PC-3 (cell line): ENCODE measurements around the gene CHAT. TPM values are rescaled to one million over a fixed set of nuclear protein-coding genes. Genes with fewer than 3 reads are reported as not detected.

Experiments used
- ATAC-seq: fragments of 200-7000 bp; cut with Tn5 transposase; 2 replicates; pipeline ENCODE4 v1.9.1; 2020; ENCODE audit warnings: mild to moderate bottlenecking, moderate library complexity
- BruUV-seq: library from RNA; stranded (reverse); fragments of 400-500 nt; replicated peaks from 2 replicates; lab custom pipeline; 2021; lab: Mats Ljungman, UMichigan
- CTCF ChIA-PET: fragments of 300-600 bp; sonication (Branson Sonifier 250); formaldehyde crosslinking; loops from one replicate; lab custom pipeline; 2022; ENCODE audit warnings: antibody characterized with exemption; lab: Charles Lee
- POLR2A ChIA-PET: fragments of 300-600 bp; sonication (Branson Sonifier 250); formaldehyde crosslinking; loops from one replicate; lab custom pipeline; 2022; ENCODE audit warnings: antibody characterized with exemption; ENCODE audit not compliant: unreplicated experiment; lab: Charles Lee
- DNase-seq: peaks from one replicate; pipeline ENCODE4 v3.0.0-alpha.2; 2015
- H2AFZ ChIP-seq: fragments of 300-600 bp; sonication (generic); 2 replicates; pipeline ENCODE4 v1.6.0; 2016; ENCODE audit warnings: antibody characterized with exemption, low read length
- H3F3A ChIP-seq: fragments of 300-600 bp; sonication (generic); one replicate; pipeline ENCODE4 v1.6.0; 2017; ENCODE audit warnings: antibody characterized with exemption, low read length, control low read depth, mild to moderate bottlenecking; ENCODE audit not compliant: unreplicated experiment
- H3K27ac ChIP-seq: fragments of 300-600 bp; sonication (generic); 2 replicates; pipeline ENCODE4 v1.5.1; 2016; ENCODE audit warnings: mild to moderate bottlenecking, low read length
- H3K27me3 ChIP-seq: fragments of 300-600 bp; sonication (generic); 2 replicates; pipeline ENCODE4 v1.6.1; 2016; ENCODE audit warnings: low read length, mixed read lengths
- H3K36me3 ChIP-seq: fragments of 300-600 bp; sonication (generic); 2 replicates; pipeline ENCODE4 v1.6.1; 2016; ENCODE audit warnings: low read depth, mixed run types, low read length, mixed read lengths
- H3K4me1 ChIP-seq: fragments of 300-600 bp; sonication (generic); 2 replicates; pipeline ENCODE4 v1.5.1; 2016; ENCODE audit warnings: low read length; ENCODE audit not compliant: insufficient read depth
- H3K4me2 ChIP-seq: fragments of 300-600 bp; sonication (generic); 2 replicates; pipeline ENCODE4 v1.6.0; 2016; ENCODE audit warnings: low read length
- H3K4me3 ChIP-seq: fragments of 300-600 bp; sonication (generic); 2 replicates; pipeline ENCODE4 v1.5.1; 2016; ENCODE audit warnings: mild to moderate bottlenecking, low read length, mixed read lengths
- H3K79me2 ChIP-seq: fragments of 300-600 bp; sonication (generic); 2 replicates; pipeline ENCODE4 v1.6.1; 2017; ENCODE audit warnings: low read length, mixed read lengths
- H3K9ac ChIP-seq: fragments of 300-600 bp; sonication (generic); 2 replicates; pipeline ENCODE4 v1.6.0; 2016; ENCODE audit warnings: mild to moderate bottlenecking, low read length
- H3K9me2 ChIP-seq: fragments of 300-600 bp; sonication (generic); replicated peaks from 2 replicates; pipeline ENCODE4 v1.6.1; 2016; ENCODE audit warnings: mixed run types, low read length, mixed read lengths
- H3K9me3 ChIP-seq: fragments of 300-600 bp; sonication (generic); 2 replicates; pipeline ENCODE4 v1.6.1; 2016; ENCODE audit warnings: low read length, mixed read lengths
- H4K20me1 ChIP-seq: fragments of 300-600 bp; sonication (generic); 2 replicates; pipeline ENCODE4 v1.6.1; 2016; ENCODE audit warnings: low read length, mixed read lengths
- CTCF ChIP-seq: fragments of 300-600 bp; sonication (generic); conservative IDR thresholded peaks from 2 replicates; pipeline ENCODE4 v1.5.1; 2017; ENCODE audit warnings: antibody characterized with exemption, low read depth, mild to moderate bottlenecking, low read length
- EZH2 ChIP-seq: fragments of 300-600 bp; sonication (generic); IDR thresholded peaks from one replicate; pipeline ENCODE4 v1.6.1; 2017; ENCODE audit warnings: antibody characterized with exemption, mild to moderate bottlenecking, low read length; ENCODE audit not compliant: unreplicated experiment
- EZH2phosphoT487 ChIP-seq: fragments of 300-600 bp; sonication (generic); IDR thresholded peaks from 2 replicates; pipeline ENCODE4 v1.6.1; 2018; ENCODE audit warnings: mild to moderate bottlenecking, antibody characterized with exemption, low read length, borderline replicate concordance
- intact Hi-C: fragments of 100-400 bp; cut with micrococcal nuclease; formaldehyde crosslinking; loops from 2 replicates; pipeline ENCODE4 v1.9.0; 2023
- total RNA-seq: library from RNA; depleted of rRNA; stranded (reverse); fragments of >200 nt; gene quantifications from 2 replicates; pipeline ENCODE4 v1.2.3, GENCODE V29; 2014

CHAT gene
- total RNA-seq, 1 experiment from 2014 or later: not detected

- no peaks in the 10 kb centered on the region for H4K20me1 ChIP-seq
- no peaks in the 10 kb centered on the region for H3K79me2 ChIP-seq
- H3K4me1 ChIP-seq: no peaks in the 10 kb centered on the region
- DNase-seq (no peak), ATAC-seq (no peak)
- TF ChIP-seq EZH2phosphoT487: no peak
- no peak for TF ChIP-seq CTCF
- TF ChIP-seq EZH2: no peak
- no peak overlapping the region for H2AFZ ChIP-seq
- peaks cover 76% of the 10 kb centered on the region for H3K27me3 ChIP-seq
- no peak overlapping the region for H3K27ac ChIP-seq
- H3K9me3 ChIP-seq: peaks cover 15% of the 10 kb centered on the region
- CTCF ChIA-PET: no interaction called here
- H3K36me3 ChIP-seq: no peaks in the 10 kb centered on the region
- BruUV-seq: no TSS peak
- no peaks in the 10 kb centered on the region for H3F3A ChIP-seq
- intact Hi-C loops: no loop called here
- POLR2A ChIA-PET: no interaction called here
- no peak overlapping the region for H3K4me3 ChIP-seq
- no peaks in the 10 kb centered on the region for H3K9me2 ChIP-seq
- H3K9ac ChIP-seq: no peak overlapping the region
- H3K4me2 ChIP-seq: no peak overlapping the region
Observed at GRCh38 chr10:49682879-49683278, 69.0 kb downstream of the CHAT start.

- H3K4me3 ChIP-seq: no peak overlapping the region
- DNase-seq (no peak), ATAC-seq (no peak)
- ChIA-PET POLR2A (no interaction called here), CTCF (no interaction called here)
- no peaks in the 10 kb centered on the region for H3K36me3 ChIP-seq
- no peak overlapping the region for H3K27ac ChIP-seq
- peaks cover 74% of the 10 kb centered on the region for H3K27me3 ChIP-seq
- TF ChIP-seq EZH2phosphoT487 (no peak), EZH2 (no peak), CTCF (no peak)
- no TSS peak for BruUV-seq
- H3K4me1 ChIP-seq: no peaks in the 10 kb centered on the region
- peaks cover 10% of the 10 kb centered on the region for H3K9me3 ChIP-seq
- H3K79me2 ChIP-seq: no peaks in the 10 kb centered on the region
- no peak overlapping the region for H3K4me2 ChIP-seq
- H4K20me1 ChIP-seq: no peaks in the 10 kb centered on the region
- H3K9ac ChIP-seq: no peak overlapping the region
- no peaks in the 10 kb centered on the region for H3K9me2 ChIP-seq
- no peak overlapping the region for H2AFZ ChIP-seq
- H3F3A ChIP-seq: no peaks in the 10 kb centered on the region
- intact Hi-C loops: no loop called here
Observed at GRCh38 chr10:49686651-49687050, 72.8 kb downstream of the CHAT start.

- CTCF ChIA-PET: no interaction called here
- Histone ChIP-seq H3K9me2 (no peaks in the 10 kb centered on the region), H3K9me3 (peaks cover 10% of the 10 kb centered on the region), H3K4me3 (no peak overlapping the region), H4K20me1 (no peaks in the 10 kb centered on the region), H3K9ac (no peak overlapping the region), H3K4me1 (no peaks in the 10 kb centered on the region), H3K27me3 (peaks cover 84% of the 10 kb centered on the region), H2AFZ (no peak overlapping the region), H3K79me2 (no peaks in the 10 kb centered on the region), H3K36me3 (no peaks in the 10 kb centered on the region), H3K27ac (no peak overlapping the region), H3K4me2 (no peak overlapping the region), H3F3A (no peaks in the 10 kb centered on the region)
- POLR2A ChIA-PET: no interaction called here
- TF ChIP-seq CTCF (no peak), EZH2 (no peak), EZH2phosphoT487 (no peak)
- DNase-seq: no peak
- intact Hi-C loops: no loop called here
- no TSS peak for BruUV-seq
- no peak for ATAC-seq
Observed at GRCh38 chr10:49688261-49688846, 74.5 kb downstream of the CHAT start.
